ENCODE data around the gene CDC37L1.

Gene CDC37L1

DNA sequence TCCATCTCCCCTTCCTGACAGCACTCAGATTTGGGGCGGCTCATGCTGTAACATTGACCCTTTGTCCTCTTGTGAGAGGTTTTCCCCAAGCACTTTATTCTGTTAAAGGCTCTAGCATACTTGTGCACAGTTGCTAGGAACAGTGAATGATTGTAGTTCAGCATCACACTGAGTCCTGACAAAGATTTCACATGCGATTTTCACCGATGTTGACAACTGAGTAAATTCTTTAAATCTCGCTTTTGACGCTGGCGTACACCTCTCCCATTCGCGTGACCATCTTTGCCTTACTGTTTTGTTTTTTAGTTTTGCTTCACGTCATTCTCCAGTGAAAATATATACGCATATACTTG, 780 bp downstream of the CDC37L1 start:
- Histone ChIP-seq H3K27ac (peak overlapping the region; percentile 97 to 99), H3K36me3 (peaks cover 0 to 5% (median 4%) of the 10 kb centered on the region in 3 donors), H3K4me3 (peak overlapping the region; percentile 81 to 82), H3K27me3 (no peaks in the 10 kb centered on the region), H3K9me3 (no peaks in the 10 kb centered on the region), H3K4me1 (peaks cover 0 to 48% (median 12%) of the 10 kb centered on the region in 4 donors)
- DNase-seq = no peak
- TF ChIP-seq CTCF (IDR thresholded peaks at IDR 0.05) = no peak
- intact Hi-C loops (cut with DNase I; ENCODE audit: low total_unique reads) = no loop called here

DNA sequence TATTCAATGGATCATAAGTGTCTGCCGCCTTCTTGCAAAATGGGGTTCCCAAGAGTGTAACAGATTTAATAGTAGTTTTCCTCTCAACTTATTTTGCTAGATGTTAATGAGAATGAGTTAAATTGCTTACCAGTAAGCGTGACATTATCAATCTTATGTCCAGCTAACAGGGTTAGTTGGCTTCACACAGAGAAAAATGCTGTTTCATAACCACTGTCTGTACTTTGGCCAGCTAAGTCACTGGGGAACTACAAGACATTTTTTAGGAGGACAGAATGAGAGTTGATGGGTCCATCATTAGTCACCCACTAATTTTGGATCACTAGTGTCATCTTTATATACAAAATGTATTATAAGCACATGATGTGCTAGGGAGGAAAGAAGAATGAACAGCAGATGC, 1.4 kb downstream of the CDC37L1 start:
- Histone ChIP-seq H3K27ac (peak overlapping the region; percentile 97 to 99), H3K4me1 (peaks cover 0 to 54% (median 14%) of the 10 kb centered on the region in 4 donors), H3K27me3 (no peaks in the 10 kb centered on the region), H3K36me3 (peaks cover 0 to 10% (median 9%) of the 10 kb centered on the region in 3 donors), H3K4me3 (peak overlapping the region; percentile 81 to 82), H3K9me3 (no peaks in the 10 kb centered on the region)
- DNase-seq = no peak
- no peak for TF ChIP-seq CTCF (IDR thresholded peaks at IDR 0.05)
- intact Hi-C loops (cut with DNase I; ENCODE audit: low total_unique reads) = no loop called here

DNA sequence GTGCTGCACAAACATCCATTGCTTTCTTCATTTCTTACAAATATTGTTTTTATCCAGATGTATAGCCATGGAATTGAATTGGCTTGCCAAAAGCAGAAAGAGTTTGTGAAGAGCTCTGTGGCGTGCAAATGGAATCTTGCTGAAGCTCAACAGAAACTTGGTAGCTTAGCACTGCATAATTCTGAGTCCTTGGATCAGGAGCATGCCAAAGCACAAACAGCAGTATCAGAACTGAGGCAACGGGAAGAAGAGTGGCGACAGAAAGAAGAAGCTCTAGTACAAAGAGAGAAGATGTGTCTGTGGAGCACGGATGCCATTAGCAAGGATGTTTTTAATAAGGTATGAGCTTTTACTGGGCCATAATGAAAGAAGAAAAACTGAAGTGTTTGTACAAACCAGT, 5.5 kb downstream of the CDC37L1 start:
- Histone ChIP-seq H3K27ac (peak overlapping the region in 1 of 2 donors; percentile 68), H3K4me3 (no peak overlapping the region), H3K9me3 (no peaks in the 10 kb centered on the region), H3K27me3 (no peaks in the 10 kb centered on the region), H3K36me3 (peaks cover 0 to 14% (median 12%) of the 10 kb centered on the region in 3 donors), H3K4me1 (peaks cover 0 to 87% (median 29%) of the 10 kb centered on the region in 4 donors)
- no peak for TF ChIP-seq CTCF (IDR thresholded peaks at IDR 0.05)
- DNase-seq = no peak
- intact Hi-C loops (cut with DNase I; ENCODE audit: low total_unique reads) = no loop called here

- no peaks in the 10 kb centered on the region for H3K27me3 ChIP-seq
- no peak for DNase-seq
- peaks cover 0 to 98% (median 33%) of the 10 kb centered on the region in 4 donors for H3K4me1 ChIP-seq
- no peak for TF ChIP-seq CTCF (IDR thresholded peaks at IDR 0.05)
- H3K36me3 ChIP-seq = peaks cover 2 to 26% (median 19%) of the 10 kb centered on the region in 3 donors
- H3K4me3 ChIP-seq = no peak overlapping the region
- intact Hi-C loops (cut with DNase I; ENCODE audit: low total_unique reads) = no loop called here
- no peaks in the 10 kb centered on the region for H3K9me3 ChIP-seq
- peak overlapping the region; percentile 64 to 68 for H3K27ac ChIP-seq
Observed at GRCh38 chr9:4686112-4686511, 6.7 kb downstream of the CDC37L1 start.

- TF ChIP-seq CTCF (IDR thresholded peaks at IDR 0.05) = no peak
- DNase-seq = no peak
- H3K9me3 ChIP-seq = no peaks in the 10 kb centered on the region
- H3K27me3 ChIP-seq = no peaks in the 10 kb centered on the region
- intact Hi-C loops (cut with DNase I; ENCODE audit: low total_unique reads) = no loop called here
- H3K4me3 ChIP-seq = no peak overlapping the region
- H3K4me1 ChIP-seq = peaks cover 0 to 98% (median 29%) of the 10 kb centered on the region in 4 donors
- H3K27ac ChIP-seq = peak overlapping the region; percentile 64 to 68
- peaks cover 5 to 30% (median 22%) of the 10 kb centered on the region in 3 donors for H3K36me3 ChIP-seq
Observed at GRCh38 chr9:4686584-4686983, 7.2 kb downstream of the CDC37L1 start.

GRCh38 chr9:4689021-4689420, 9.7 kb downstream of the CDC37L1 start:
- DNase-seq = peak in 1 of 2 donors; percentile 29
- Histone ChIP-seq H3K27me3 (no peaks in the 10 kb centered on the region), H3K27ac (peak overlapping the region; percentile 64 to 68), H3K9me3 (no peaks in the 10 kb centered on the region), H3K36me3 (peaks cover 5 to 38% (median 25%) of the 10 kb centered on the region in 3 donors), H3K4me3 (no peak overlapping the region), H3K4me1 (peaks cover 0 to 84% (median 26%) of the 10 kb centered on the region in 4 donors)
- no peak for TF ChIP-seq CTCF (IDR thresholded peaks at IDR 0.05)
- intact Hi-C loops (cut with DNase I; ENCODE audit: low total_unique reads) = no loop called here

Measured in tibial artery (tissue), 4 donors.